Measurements from ENCODE around the gene VARS2. TPM values are rescaled to one million over a fixed set of nuclear protein-coding genes. Genes with fewer than 3 reads are reported as not detected.

The VARS2 gene
- polyA plus RNA-seq, 1 donor (not counting 4 experiments of a cell fraction or from before 2014, with no cell fraction given), result 13.8 TPM

DNA sequence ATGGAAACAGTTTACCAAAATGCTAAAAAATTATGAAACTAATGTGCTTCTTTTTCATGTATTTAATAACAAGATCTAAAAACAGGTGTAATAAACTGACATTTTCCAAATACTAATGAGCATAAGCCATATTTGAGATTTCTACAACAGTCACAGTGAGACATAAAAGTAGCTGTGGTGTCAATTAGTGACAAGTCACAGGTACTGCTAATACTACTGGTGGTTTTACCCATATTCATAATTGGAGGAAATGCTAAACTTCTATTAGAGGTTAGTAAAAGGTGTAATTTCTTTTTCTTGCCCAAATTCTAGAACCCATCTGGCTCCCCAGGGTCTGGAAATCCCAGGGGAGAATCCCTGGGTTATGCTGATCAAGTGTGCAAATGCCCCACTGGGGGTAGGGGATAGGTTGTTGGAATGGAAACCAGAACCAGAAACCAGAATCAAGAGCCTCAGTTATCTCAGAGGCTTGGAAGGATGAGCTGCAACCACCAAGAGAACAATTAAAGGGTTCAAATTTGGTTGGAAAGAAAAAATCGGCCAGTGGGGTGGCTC, 13.1 kb upstream of the VARS2 start:
- TF ChIP-seq, protein P1, sequence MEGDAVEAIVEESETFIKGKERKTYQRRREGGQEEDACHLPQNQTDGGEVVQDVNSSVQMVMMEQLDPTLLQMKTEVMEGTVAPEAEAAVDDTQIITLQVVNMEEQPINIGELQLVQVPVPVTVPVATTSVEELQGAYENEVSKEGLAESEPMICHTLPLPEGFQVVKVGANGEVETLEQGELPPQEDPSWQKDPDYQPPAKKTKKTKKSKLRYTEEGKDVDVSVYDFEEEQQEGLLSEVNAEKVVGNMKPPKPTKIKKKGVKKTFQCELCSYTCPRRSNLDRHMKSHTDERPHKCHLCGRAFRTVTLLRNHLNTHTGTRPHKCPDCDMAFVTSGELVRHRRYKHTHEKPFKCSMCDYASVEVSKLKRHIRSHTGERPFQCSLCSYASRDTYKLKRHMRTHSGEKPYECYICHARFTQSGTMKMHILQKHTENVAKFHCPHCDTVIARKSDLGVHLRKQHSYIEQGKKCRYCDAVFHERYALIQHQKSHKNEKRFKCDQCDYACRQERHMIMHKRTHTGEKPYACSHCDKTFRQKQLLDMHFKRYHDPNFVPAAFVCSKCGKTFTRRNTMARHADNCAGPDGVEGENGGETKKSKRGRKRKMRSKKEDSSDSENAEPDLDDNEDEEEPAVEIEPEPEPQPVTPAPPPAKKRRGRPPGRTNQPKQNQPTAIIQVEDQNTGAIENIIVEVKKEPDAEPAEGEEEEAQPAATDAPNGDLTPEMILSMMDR (optimal IDR thresholded peaks at IDR 0.05 in 1 of 3, IDR thresholded peaks at IDR 0.05 in 1 of 3, conservative IDR thresholded peaks at IDR 0.05 in 1 of 3; ENCODE audit: extremely low read depth in 1 of 3, insufficient read depth in 2 of 3, low read length in 3 of 3), result no peak
- no peak for TF ChIP-seq EZH2 (IDR thresholded peaks at IDR 0.05; ENCODE audit: low read length)
- no peak for DNase-seq (ENCODE audit: low read depth, low spot score)
- dilution Hi-C loops (cut with MboI; ENCODE audit: extremely low pct_ligation_motif_present, low sequenced_read_pairs), result no loop called here
- no peaks in the 10 kb centered on the region for H4K20me1 ChIP-seq (ENCODE audit: control insufficient read depth, extremely low read depth, insufficient read depth, low read length)
- H2AFZ ChIP-seq (ENCODE audit: control insufficient read depth, low read length), result no peak overlapping the region
- H3K4me1 ChIP-seq (ENCODE audit: control insufficient read depth, extremely low read depth, insufficient read depth, low read length), result peaks cover 9% of the 10 kb centered on the region
- H3K9me1 ChIP-seq (ENCODE audit: control insufficient read depth, extremely low read depth, insufficient read depth, low read length), result no peaks in the 10 kb centered on the region
- H3K79me2 ChIP-seq (ENCODE audit: control insufficient read depth, insufficient read depth, low read length), result no peaks in the 10 kb centered on the region
- FAIRE-seq, result no peak
- no peaks in the 10 kb centered on the region for H3K9me3 ChIP-seq (ENCODE audit: control insufficient read depth, low read depth, low read length)
- H3K27me3 ChIP-seq (ENCODE audit: control insufficient read depth, extremely low read depth, insufficient read depth, low read length), result no peaks in the 10 kb centered on the region
- peaks cover 33 to 41% of the 10 kb centered on the region in 2 experiments for H3K36me3 ChIP-seq (ENCODE audit: control insufficient read depth in 2 of 2, extremely low read depth in 1 of 2, insufficient read depth in 2 of 2, low read length in 2 of 2)
- no peak overlapping the region for H3K4me2 ChIP-seq (ENCODE audit: control insufficient read depth, extremely low read depth, insufficient read depth, low read depth, low read length)
- no peak overlapping the region for H3K9ac ChIP-seq (ENCODE audit: control insufficient read depth, extremely low read depth, insufficient read depth, low read length)
- H3K4me3 ChIP-seq (ENCODE audit: control insufficient read depth in 2 of 3, extremely low read depth in 1 of 3, insufficient read depth in 2 of 3, low read depth in 1 of 3, low read length in 3 of 3), result no peak overlapping the region
- H3K27ac ChIP-seq (ENCODE audit: control insufficient read depth, insufficient read depth, low read length), result no peak overlapping the region

DNA sequence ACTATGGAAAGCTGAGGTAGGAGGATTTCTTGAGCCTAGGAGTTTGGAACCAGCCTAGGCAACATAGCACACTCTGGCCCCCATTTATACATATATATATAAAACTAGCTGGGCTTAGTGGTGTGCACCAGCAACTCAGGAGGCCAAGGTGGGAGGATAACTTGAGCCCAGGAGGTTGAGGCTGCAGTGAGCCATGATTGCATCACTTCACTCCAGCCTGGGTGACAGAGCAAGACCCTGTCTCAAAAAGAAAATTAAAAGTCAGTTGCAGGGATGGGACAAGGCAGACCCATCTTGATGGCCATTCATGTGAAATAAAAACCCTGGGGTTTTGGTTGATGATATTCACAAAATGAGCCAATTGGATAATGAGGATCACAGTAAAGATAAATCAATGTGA, 12.6 kb upstream of the VARS2 start:
- no peak overlapping the region for H3K4me2 ChIP-seq (ENCODE audit: control insufficient read depth, extremely low read depth, insufficient read depth, low read depth, low read length)
- peaks cover 9% of the 10 kb centered on the region for H3K4me1 ChIP-seq (ENCODE audit: control insufficient read depth, extremely low read depth, insufficient read depth, low read length)
- FAIRE-seq, result no peak
- H3K4me3 ChIP-seq (ENCODE audit: control insufficient read depth in 2 of 3, extremely low read depth in 1 of 3, insufficient read depth in 2 of 3, low read depth in 1 of 3, low read length in 3 of 3), result no peak overlapping the region
- H3K27me3 ChIP-seq (ENCODE audit: control insufficient read depth, extremely low read depth, insufficient read depth, low read length), result no peaks in the 10 kb centered on the region
- H3K79me2 ChIP-seq (ENCODE audit: control insufficient read depth, insufficient read depth, low read length), result no peaks in the 10 kb centered on the region
- no peaks in the 10 kb centered on the region for H3K9me1 ChIP-seq (ENCODE audit: control insufficient read depth, extremely low read depth, insufficient read depth, low read length)
- no peak overlapping the region for H2AFZ ChIP-seq (ENCODE audit: control insufficient read depth, low read length)
- H3K9me3 ChIP-seq (ENCODE audit: control insufficient read depth, low read depth, low read length), result no peaks in the 10 kb centered on the region
- H3K36me3 ChIP-seq (ENCODE audit: control insufficient read depth in 2 of 2, extremely low read depth in 1 of 2, insufficient read depth in 2 of 2, low read length in 2 of 2), result peaks cover 29 to 36% of the 10 kb centered on the region in 2 experiments
- dilution Hi-C loops (cut with MboI; ENCODE audit: extremely low pct_ligation_motif_present, low sequenced_read_pairs), result no loop called here
- TF ChIP-seq, protein P1 (optimal IDR thresholded peaks at IDR 0.05 in 1 of 3, IDR thresholded peaks at IDR 0.05 in 1 of 3, conservative IDR thresholded peaks at IDR 0.05 in 1 of 3; ENCODE audit: extremely low read depth in 1 of 3, insufficient read depth in 2 of 3, low read length in 3 of 3), result no peak
- no peak for TF ChIP-seq EZH2 (IDR thresholded peaks at IDR 0.05; ENCODE audit: low read length)
- no peak overlapping the region for H3K27ac ChIP-seq (ENCODE audit: control insufficient read depth, insufficient read depth, low read length)
- DNase-seq (ENCODE audit: low read depth, low spot score), result no peak
- no peak overlapping the region for H3K9ac ChIP-seq (ENCODE audit: control insufficient read depth, extremely low read depth, insufficient read depth, low read length)
- no peaks in the 10 kb centered on the region for H4K20me1 ChIP-seq (ENCODE audit: control insufficient read depth, extremely low read depth, insufficient read depth, low read length)

Measured in keratinocyte (primary cell).